Measurements from ENCODE around the gene ERGIC1.

DNA sequence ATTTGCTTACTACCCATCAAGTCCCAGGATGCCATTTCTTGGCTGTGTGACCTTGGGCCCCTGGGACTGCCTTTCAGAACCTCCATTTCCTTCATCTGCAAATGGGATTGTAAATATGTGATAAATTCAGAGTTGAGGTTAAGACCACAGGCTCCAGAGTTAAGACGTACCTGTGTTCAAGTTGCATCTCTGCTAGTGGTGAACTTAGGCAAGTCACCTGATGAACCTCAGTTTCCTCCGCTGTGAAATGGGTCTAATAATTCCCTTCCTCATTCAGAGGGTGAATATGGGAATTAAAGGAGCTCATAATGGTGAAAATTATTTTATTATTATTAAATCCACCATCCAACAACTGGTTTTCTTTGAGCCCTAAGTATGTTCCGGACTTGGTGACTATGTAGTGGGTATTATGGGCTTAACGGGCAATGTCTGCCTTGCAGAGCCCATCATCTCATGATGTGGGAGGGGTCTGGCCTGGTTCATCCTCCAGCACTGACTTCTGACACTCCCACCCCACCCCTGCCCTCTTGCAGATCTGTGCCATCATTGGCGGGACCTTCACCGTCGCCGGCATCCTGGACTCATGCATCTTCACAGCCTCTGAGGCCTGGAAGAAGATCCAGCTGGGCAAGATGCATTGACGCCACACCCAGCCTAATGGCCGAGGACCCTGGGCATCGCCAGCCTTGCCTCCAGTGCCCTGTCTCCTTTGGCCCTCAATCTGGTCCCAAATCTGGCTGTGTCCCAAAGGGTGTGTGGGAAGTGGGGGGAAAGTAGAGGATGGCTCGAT lies 116.3 kb downstream of the ERGIC1 start:
- no peak for TF ChIP-seq ELF4 (IDR thresholded peaks at IDR 0.05)
- no peak for TF ChIP-seq FOXM1 (IDR thresholded peaks at IDR 0.05; ENCODE audit: borderline replicate concordance)
- TF ChIP-seq LEF1 (IDR thresholded peaks at IDR 0.05; ENCODE audit: borderline replicate concordance): no peak
- no peak for TF ChIP-seq ARNT (IDR thresholded peaks at IDR 0.05)
- TF ChIP-seq SP1 (IDR thresholded peaks at IDR 0.05): no peak
- TF ChIP-seq TARDBP (IDR thresholded peaks at IDR 0.05): no peak

All from HEK293T (cell line).